Pulmonary artery endothelial cell (primary cell): Measurements from ENCODE around the gene ANKRD33B. TPM values are rescaled to one million over a fixed set of nuclear protein-coding genes. Genes with fewer than 3 reads are reported as not detected.
A peak's percentile ranks its signal among the peaks of the same experiment; 100 is the strongest.
"Not testable (repeated sequence)": the region's sequence is repeated elsewhere in the genome, so short reads cannot be mapped to it uniquely, and the experiment has no call there.

ENCODE experiments used
- DNase-seq: peaks from one replicate; pipeline ENCODE4 v3.0.0-alpha.2; 2011; ENCODE audit warnings: low read depth, low spot score
- total RNA-seq: library from RNA; depleted of rRNA; stranded (reverse); fragments of >200 nt; gene quantifications from 2 replicates; pipeline ENCODE4 v1.2.3, GENCODE V29; 2014

Gene ANKRD33B
- total RNA-seq, 1 donor from 2014 or later: 6.6 TPM

- no peak for DNase-seq
These were observed 70.2 kb downstream of the ANKRD33B start for GRCh38 chr5:10634050-10634449.

- DNase-seq: no peak
These were observed 70.7 kb downstream of the ANKRD33B start for GRCh38 chr5:10634562-10634961.

GRCh38 chr5:10635257-10635866 lies 71.5 kb downstream of the ANKRD33B start:
- peak; percentile 13 for DNase-seq

GRCh38 chr5:10635867-10636350 lies 72.0 kb downstream of the ANKRD33B start:
- no peak for DNase-seq

GRCh38 chr5:10636363-10637142 lies 72.7 kb downstream of the ANKRD33B start:
- no peak for DNase-seq

GRCh38 chr5:10637944-10638343 lies 74.1 kb downstream of the ANKRD33B start:
- no peak for DNase-seq

GRCh38 chr5:10638723-10639122 lies 74.9 kb downstream of the ANKRD33B start:
- not testable (repeated sequence) for DNase-seq

- no peak for DNase-seq
These were observed 76.0 kb downstream of the ANKRD33B start for GRCh38 chr5:10639846-10640368.

- DNase-seq: no peak
These were observed 78.5 kb downstream of the ANKRD33B start for GRCh38 chr5:10642367-10642766.

GRCh38 chr5:10644192-10644591 lies 80.3 kb downstream of the ANKRD33B start:
- DNase-seq: no peak

GRCh38 chr5:10645146-10645545 lies 81.3 kb downstream of the ANKRD33B start:
- DNase-seq: no peak

GRCh38 chr5:10645671-10646070 lies 81.8 kb downstream of the ANKRD33B start:
- DNase-seq: no peak

GRCh38 chr5:10647640-10648039 lies 83.8 kb downstream of the ANKRD33B start:
- DNase-seq: no peak

GRCh38 chr5:10648806-10649665 lies 85.2 kb downstream of the ANKRD33B start:
- DNase-seq: no peak

GRCh38 chr5:10649666-10650380 lies 86.0 kb downstream of the ANKRD33B start:
- no peak for DNase-seq

GRCh38 chr5:10652151-10652550 lies 88.3 kb downstream of the ANKRD33B start:
- no peak for DNase-seq

- no peak for DNase-seq
These were observed 88.7 kb downstream of the ANKRD33B start for GRCh38 chr5:10652606-10653005.

- no peak for DNase-seq
These were observed 89.2 kb downstream of the ANKRD33B start for GRCh38 chr5:10653043-10653442.

- no peak for DNase-seq
These were observed 90.0 kb downstream of the ANKRD33B start for GRCh38 chr5:10653751-10654400.

GRCh38 chr5:10654566-10654965 lies 90.7 kb downstream of the ANKRD33B start:
- DNase-seq: no peak
